HG02885 (cell line): ENCODE results near the gene CTTN.

Experiments used
- ATAC-seq: cut with Tn5 transposase; IDR thresholded peaks from one replicate; pipeline ENCODE4 v1.9.1; 2021; ENCODE audit warnings: mild to moderate bottlenecking; ENCODE audit not compliant: unreplicated experiment, poor library complexity

The CTTN gene

GRCh38 chr11:70468256-70469195 lies 70.2 kb downstream of the CTTN start:
- no peak for ATAC-seq

- peak; percentile 48 for ATAC-seq
Observed at GRCh38 chr11:70470127-70470526, 71.8 kb downstream of the CTTN start.

DNA sequence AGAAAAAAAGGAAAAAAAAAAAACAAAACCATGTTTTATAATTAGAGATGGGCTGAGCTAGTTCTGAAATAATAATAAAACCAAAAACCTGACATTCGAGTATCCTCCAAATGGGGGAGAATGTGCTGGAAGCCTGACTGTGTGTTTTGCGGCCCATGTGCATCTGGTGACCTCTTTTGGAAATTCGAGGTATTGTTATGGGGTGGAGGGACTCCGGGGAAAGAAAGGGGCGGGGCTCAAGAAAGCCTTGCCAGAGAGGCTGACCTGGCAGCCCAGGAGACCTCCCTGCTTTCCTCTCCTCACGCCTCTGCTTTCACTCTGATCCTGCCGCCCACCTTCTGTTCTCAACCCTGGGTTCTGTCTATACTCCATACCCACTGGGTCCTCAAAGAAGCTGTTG lies 72.9 kb downstream of the CTTN start:
- ATAC-seq: peak; percentile 53

DNA sequence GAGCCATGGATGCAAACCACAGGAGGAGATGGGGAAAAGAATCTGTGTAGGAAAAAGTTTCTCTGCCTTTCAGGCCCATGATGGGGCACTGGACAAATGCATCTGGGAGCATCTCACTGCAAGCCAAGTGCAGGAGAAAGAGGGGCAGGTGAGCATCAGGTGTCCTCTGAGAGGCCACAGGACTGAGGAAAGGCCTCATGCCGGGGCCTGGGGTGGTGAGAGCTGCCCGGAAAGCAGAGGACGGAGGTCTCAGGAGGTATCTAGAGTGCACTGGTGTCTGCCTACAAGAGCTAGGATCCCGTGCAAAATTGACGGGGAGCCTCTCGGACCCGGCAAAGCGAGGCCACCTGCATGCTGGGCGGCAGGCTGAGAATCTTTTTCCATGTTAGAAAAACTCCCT lies 73.9 kb downstream of the CTTN start:
- no peak for ATAC-seq

- no peak for ATAC-seq
Observed at GRCh38 chr11:70473186-70473872, 75.0 kb downstream of the CTTN start.

- no peak for ATAC-seq
Observed at GRCh38 chr11:70473873-70474690, 75.8 kb downstream of the CTTN start.

GRCh38 chr11:70474710-70475109 lies 76.4 kb downstream of the CTTN start:
- no peak for ATAC-seq

- no peak for ATAC-seq
Observed at GRCh38 chr11:70476669-70477068, 78.3 kb downstream of the CTTN start.

DNA sequence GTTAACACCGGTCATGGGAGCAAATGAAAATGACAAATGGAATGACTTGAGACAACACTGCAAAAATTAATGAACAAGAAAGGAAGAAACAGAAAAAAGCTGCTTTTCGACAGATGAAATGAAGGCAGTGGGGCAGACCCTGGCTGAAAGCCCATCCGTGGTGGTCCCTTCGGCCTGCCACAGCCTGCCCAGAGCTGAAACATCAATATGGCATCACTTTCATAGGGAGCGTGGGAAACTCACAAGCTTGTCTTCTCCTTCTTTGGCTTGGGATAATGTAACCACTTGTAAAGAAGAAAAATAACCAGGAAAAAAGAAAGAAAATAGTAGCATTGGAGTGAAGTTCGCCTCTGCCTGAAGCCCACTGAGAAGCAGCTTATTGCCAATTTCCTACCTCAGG lies 78.8 kb downstream of the CTTN start:
- ATAC-seq: no peak

GRCh38 chr11:70477609-70478008 lies 79.3 kb downstream of the CTTN start:
- ATAC-seq: no peak

GRCh38 chr11:70478166-70478890 lies 80.0 kb downstream of the CTTN start:
- ATAC-seq: no peak

- ATAC-seq: no peak
Observed at GRCh38 chr11:70480711-70481110, 82.4 kb downstream of the CTTN start.

GRCh38 chr11:70481625-70482528 lies 83.5 kb downstream of the CTTN start:
- ATAC-seq: no peak

DNA sequence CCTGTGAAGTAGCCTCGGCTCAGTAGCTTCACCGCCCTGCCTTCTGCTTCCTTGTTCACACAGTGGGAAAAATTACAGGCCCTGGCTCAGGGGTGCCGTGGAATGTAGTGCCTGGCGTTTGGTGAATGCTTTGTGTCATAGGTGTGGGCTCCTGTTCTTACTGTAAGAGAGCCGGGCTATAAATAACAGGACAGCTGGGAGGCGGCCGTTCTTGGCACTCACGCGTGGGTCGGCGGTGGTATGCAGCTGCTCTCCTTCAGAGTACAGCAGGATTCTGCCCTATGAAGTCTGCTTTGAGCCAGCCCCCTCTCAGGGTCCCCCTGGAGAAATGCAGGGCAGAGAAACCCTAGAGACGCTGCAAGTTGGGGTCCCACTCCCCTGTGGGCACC lies 84.2 kb downstream of the CTTN start:
- no peak for ATAC-seq

GRCh38 chr11:70483077-70483861 lies 84.9 kb downstream of the CTTN start:
- no peak for ATAC-seq

DNA sequence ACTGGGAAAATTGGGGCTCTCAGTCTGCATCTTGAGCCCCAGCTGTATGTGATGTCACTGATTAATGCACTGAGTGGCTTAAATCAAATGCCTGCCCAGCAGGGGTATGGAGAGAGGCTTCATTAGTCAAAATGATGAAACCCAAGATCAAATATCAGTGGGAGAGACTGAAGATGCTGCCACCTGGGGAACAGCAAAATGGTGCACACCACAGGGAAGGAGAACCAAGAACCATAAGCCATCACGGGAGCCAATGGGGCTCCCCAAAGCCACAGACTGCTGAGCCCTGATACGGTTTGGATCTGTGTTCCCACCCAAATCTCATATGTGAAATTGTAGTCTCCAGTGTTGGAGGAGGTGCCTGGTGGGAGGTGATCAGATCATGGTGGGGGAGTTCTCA lies 85.6 kb downstream of the CTTN start:
- no peak for ATAC-seq

- no peak for ATAC-seq
Observed at GRCh38 chr11:70485326-70486025, 87.1 kb downstream of the CTTN start.

DNA sequence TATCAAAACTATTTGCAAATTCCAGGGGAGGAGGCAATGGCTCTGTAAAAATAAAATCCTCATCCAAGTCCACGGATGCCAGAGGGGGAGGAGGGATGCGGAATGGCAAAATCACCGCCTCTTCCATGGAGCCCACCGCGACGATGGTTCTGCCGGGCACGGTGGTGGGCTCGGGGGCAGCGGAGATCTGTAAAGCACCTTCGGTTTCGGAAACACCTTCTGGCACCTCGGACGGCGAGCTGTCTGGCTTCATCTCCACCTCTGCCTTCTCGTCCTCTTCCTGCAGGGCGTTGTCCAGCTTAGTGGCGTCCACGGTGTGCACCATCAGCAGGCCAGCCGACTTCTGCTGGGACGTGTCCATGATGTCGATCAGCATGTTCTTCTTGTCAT lies 87.7 kb downstream of the CTTN start:
- no peak for ATAC-seq
